B cell (primary cell): ENCODE results near the gene MOB1B.

Experiments used
- EZH2 ChIP-seq: IDR thresholded peaks from 2 replicates; pipeline ENCODE4 v1.6.1; 2012; ENCODE audit warnings: borderline replicate concordance, low read depth, mild to moderate bottlenecking, moderate library complexity, low read length; ENCODE audit not compliant: insufficient read depth, poor library complexity, severe bottlenecking
- TF ChIP-seq, protein P1 (sequence below): fragments of 200-600 bp; IDR thresholded peaks from one replicate; pipeline ENCODE4 v1.8.0; 2022; ENCODE audit warnings: antibody characterized with exemption, mild to moderate bottlenecking

DNA sequence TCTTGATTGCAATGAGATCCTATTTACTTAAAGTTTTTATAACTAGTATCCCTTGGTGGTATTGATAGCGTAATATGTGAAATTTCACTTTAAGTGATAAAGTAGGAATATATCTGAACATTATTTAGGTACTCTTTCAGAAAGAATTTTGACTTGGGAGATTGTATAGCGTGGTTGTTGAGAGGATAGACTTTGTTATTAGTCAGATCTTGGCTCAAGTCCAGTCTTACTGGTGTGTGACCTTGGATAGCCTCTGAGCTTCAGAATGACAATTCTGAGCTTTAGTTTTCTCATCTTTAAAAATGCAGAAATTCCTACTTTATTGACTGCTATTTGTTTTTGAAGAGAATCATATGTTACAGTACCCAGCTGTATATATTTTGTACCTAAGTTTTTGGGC is 123.9 kb downstream of the MOB1B start:
- TF ChIP-seq, protein P1, sequence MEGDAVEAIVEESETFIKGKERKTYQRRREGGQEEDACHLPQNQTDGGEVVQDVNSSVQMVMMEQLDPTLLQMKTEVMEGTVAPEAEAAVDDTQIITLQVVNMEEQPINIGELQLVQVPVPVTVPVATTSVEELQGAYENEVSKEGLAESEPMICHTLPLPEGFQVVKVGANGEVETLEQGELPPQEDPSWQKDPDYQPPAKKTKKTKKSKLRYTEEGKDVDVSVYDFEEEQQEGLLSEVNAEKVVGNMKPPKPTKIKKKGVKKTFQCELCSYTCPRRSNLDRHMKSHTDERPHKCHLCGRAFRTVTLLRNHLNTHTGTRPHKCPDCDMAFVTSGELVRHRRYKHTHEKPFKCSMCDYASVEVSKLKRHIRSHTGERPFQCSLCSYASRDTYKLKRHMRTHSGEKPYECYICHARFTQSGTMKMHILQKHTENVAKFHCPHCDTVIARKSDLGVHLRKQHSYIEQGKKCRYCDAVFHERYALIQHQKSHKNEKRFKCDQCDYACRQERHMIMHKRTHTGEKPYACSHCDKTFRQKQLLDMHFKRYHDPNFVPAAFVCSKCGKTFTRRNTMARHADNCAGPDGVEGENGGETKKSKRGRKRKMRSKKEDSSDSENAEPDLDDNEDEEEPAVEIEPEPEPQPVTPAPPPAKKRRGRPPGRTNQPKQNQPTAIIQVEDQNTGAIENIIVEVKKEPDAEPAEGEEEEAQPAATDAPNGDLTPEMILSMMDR = no peak
- TF ChIP-seq EZH2 = no peak
